ENCODE results near the gene SDHB.

The SDHB gene

DNA sequence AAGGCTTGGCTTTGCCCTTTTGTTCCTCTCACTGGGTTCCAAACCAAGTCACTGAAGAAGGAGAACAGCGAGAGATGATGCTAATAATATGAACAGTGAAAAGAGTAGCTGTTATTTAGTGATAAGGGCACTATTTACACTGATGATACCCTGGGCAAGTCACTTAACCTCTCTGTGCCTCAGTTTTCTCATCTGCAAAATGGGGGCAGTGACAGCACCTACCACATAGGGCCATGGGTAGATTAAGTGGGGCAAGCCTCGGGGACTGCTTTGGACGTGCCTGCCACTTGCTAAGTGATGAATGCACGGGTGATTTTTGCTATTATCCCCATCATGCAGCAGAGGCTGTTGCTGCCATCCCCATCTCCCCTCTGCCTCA is 51.3 kb downstream of the SDHB start:
- DNase-seq (ENCODE audit: low read depth): no peak
- no peak overlapping the region for H3K4me3 ChIP-seq (ENCODE audit: low read depth, low read length)
- no peak for TF ChIP-seq CTCF (IDR thresholded peaks at IDR 0.05; ENCODE audit: control insufficient read depth, extremely low read depth, insufficient read depth)

DNA sequence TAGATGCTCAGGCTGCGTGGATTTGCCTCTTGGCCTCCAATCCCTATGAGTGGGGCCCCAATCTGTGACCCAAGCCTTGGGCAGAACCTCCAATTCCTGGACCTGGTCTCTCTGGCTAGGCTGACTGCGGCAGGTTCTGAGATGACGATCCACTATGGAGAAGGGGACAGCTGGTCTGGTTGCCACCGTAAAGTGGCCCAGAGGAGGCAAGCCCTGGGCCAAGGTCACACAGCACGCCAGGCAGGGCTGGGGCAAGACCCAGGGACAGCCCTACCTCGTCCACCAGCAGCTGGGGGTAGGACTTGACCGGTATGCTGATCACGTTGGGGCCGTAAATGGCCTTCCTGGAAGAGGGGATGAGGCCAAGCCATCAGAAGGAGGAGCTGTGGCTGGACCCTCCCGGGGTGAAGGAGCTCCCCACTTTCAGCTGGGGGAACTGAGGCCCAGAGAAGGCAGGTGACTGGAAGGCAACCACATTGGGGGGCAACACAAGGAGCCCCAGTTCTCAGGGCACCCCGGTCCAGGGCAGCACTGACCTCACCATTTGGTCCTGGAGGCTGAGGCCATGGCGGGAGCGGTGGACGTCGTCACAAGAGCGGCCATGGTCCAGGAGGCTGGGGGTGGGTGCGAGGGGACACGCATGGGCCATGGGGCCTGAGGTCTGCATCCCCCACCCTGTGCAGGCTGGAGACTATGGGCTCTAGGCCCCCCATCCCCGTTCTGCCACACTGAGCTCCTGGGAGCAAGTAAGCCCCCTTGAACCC is 51.9 kb downstream of the SDHB start:
- no peak overlapping the region for H3K4me3 ChIP-seq (ENCODE audit: low read depth, low read length)
- DNase-seq (ENCODE audit: low read depth): no peak
- TF ChIP-seq CTCF (IDR thresholded peaks at IDR 0.05; ENCODE audit: control insufficient read depth, extremely low read depth, insufficient read depth): no peak

DNA sequence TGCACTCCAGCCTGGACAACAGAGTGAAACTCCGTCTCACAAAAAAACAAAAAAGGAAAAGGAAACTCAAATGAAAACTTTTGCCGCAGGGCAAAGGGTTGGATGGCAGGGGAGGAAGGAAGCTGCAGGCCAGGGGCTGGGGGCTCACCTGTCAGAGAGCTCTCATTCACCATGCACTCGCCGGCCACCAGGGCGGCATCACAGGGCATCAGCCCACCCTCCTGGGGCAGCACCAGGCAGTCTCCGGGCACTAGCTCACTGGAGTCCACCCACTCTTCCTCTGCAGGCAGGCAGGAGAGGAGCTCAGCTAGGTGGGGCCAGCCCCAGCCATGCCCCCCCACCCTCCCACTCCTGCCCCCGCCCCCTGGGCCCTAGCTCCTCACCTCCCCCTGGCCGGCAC is 54.0 kb downstream of the SDHB start:
- no peak for DNase-seq (ENCODE audit: low read depth)
- no peak overlapping the region for H3K4me3 ChIP-seq (ENCODE audit: low read depth, low read length)
- no peak for TF ChIP-seq CTCF (IDR thresholded peaks at IDR 0.05; ENCODE audit: control insufficient read depth, extremely low read depth, insufficient read depth)

DNA sequence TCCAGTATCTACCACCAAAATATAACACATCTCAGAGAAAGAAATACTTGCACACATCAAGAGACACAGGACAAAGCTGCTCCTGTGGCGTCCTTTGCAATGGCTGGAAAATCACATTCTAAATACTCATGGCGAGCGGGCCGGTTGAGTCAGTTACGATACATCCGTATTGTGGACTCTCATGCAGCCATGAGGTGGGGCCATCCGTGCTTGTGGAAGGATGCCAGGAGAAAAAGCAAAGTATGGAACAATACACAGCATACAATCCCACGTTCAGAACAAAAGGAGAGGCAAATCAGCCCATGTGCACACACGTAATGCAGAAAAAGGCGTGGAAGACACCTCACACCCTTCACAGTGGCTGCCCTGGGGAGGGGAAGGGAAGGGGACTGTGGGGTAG is 55.2 kb downstream of the SDHB start:
- no peak overlapping the region for H3K4me3 ChIP-seq (ENCODE audit: low read depth, low read length)
- TF ChIP-seq CTCF (IDR thresholded peaks at IDR 0.05; ENCODE audit: control insufficient read depth, extremely low read depth, insufficient read depth): no peak
- DNase-seq (ENCODE audit: low read depth): no peak

GRCh38 chr1:16996845-16997244 is 57.0 kb downstream of the SDHB start:
- no peak for DNase-seq (ENCODE audit: low read depth)
- H3K4me3 ChIP-seq (ENCODE audit: low read depth, low read length): no peak overlapping the region
- no peak for TF ChIP-seq CTCF (IDR thresholded peaks at IDR 0.05; ENCODE audit: control insufficient read depth, extremely low read depth, insufficient read depth)

DNA sequence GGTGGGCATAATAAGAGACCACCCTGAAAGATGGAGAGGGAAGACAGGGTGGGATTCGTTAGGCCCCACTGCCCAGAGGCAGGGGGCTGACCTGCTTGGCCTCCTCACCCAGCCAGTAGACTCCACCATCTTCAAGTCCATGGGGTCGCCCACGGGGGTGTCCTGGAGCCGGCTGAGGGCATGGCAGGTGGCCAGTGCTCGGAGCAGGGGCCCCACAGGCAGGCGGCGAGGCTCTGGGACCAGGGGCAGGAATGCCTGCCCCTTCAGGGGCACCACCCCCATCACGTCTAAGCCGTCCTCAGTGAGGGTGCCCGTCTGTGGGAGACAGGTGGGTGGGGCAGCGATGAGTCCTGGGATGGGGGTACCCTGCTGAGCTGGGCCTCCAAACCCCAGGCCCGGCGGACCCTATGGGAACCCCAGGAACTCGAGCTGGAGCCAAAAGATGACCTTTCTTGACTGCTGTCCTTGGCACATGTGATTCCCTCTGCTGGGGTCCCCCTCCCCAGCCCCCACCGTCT is 60.3 kb downstream of the SDHB start:
- DNase-seq (ENCODE audit: low read depth): no peak
- TF ChIP-seq CTCF (IDR thresholded peaks at IDR 0.05; ENCODE audit: control insufficient read depth, extremely low read depth, insufficient read depth): no peak
- no peak overlapping the region for H3K4me3 ChIP-seq (ENCODE audit: low read depth, low read length)

GRCh38 chr1:16992675-16993074 is 61.2 kb downstream of the SDHB start:
- no peak overlapping the region for H3K4me3 ChIP-seq (ENCODE audit: low read depth, low read length)
- TF ChIP-seq CTCF (IDR thresholded peaks at IDR 0.05; ENCODE audit: control insufficient read depth, extremely low read depth, insufficient read depth): no peak

More at GRCh38 chr1:16992675-16993074, 61.2 kb downstream of the SDHB start:
- no peak for DNase-seq (ENCODE audit: low read depth)
